K562 (cell line): ENCODE results near the gene PHEX. TPM values are rescaled to one million over a fixed set of nuclear protein-coding genes. Genes with fewer than 3 reads are reported as not detected.
"Not testable (repeated sequence)": the region's sequence is repeated elsewhere in the genome, so short reads cannot be mapped to it uniquely, and the experiment has no call there.

Experiments
- ATAC-seq: fragments of 200-7000 bp; cut with Tn5 transposase; 3 replicates; pipeline ENCODE4 v1.9.1; 2020; ENCODE audit warnings: moderate library complexity
- BruUV-seq: library from RNA; stranded (reverse); fragments of 400-500 nt; replicated peaks from 2 replicates; lab custom pipeline; 2021; lab: Mats Ljungman, UMichigan
- CTCF ChIA-PET: fragments of 300-600 bp; formaldehyde crosslinking; extraction: SDS; loops from one replicate; lab custom pipeline; 2021; ENCODE audit warnings: low intra/inter-chr PET ratio; lab: Yijun Ruan, JAX
- POLR2A ChIA-PET: fragments of 300-600, 350-650 bp; sonication (Branson Sonifier 250); formaldehyde crosslinking; extraction: SDS; loops from one replicate; lab custom pipeline; 2021; ENCODE audit warnings: antibody characterized with exemption, inconsistent platforms; lab: Yijun Ruan, JAX
- DNase-seq, 4 experiments: peaks; one replicate each; pipeline versions ENCODE4 v3.0.0 to v3.0.0-alpha.2; 2011 to 2018; ENCODE audit warnings: low spot score in 3 of 4, mixed read lengths in 3 of 4; ENCODE audit errors: extremely low read depth in 1 of 4
- FAIRE-seq: peaks from 2 replicates; lab custom pipeline; 2011; peaks lifted over from hg19 to GRCh38; lab: Jason Lieb, UNC
- H2AFZ ChIP-seq: 2 replicates; pipeline ENCODE4 v1.6.0; 2011; ENCODE audit warnings: low read depth, low read length, control low read depth, inconsistent platforms
- H3K27ac ChIP-seq: fragments of 200-600 bp; 3 replicates; pipeline ENCODE4 v1.8.0; 2011; ENCODE audit warnings: low read depth, mild to moderate bottlenecking, control low read depth, inconsistent platforms, low read length, moderate library complexity, mixed read lengths; ENCODE audit errors: extremely low read depth
- H3K27me3 ChIP-seq, 2 experiments: fragments of 300-600 bp in 1 of 2; 2 replicates in 1 of 2; 3 replicates in 1 of 2; pipeline versions ENCODE4 v1.6.0 to v1.8.0; 2011; ENCODE audit warnings: inconsistent platforms in 2 of 2, low read length in 2 of 2, mild to moderate bottlenecking in 1 of 2, mixed read lengths in 1 of 2, moderate library complexity in 1 of 2; ENCODE audit not compliant: control insufficient read depth in 2 of 2, insufficient read depth in 2 of 2
- H3K36me3 ChIP-seq: fragments of 300-600 bp; 3 replicates; pipeline ENCODE4 v1.8.0; 2011; ENCODE audit warnings: mild to moderate bottlenecking, low read length, inconsistent platforms; ENCODE audit not compliant: control insufficient read depth, insufficient read depth
- H3K4me1 ChIP-seq, 2 experiments: fragments of 200-600 bp in 1 of 2; replicated peaks in 1 of 2; 2 replicates in 1 of 2; 3 replicates in 1 of 2; pipeline versions ENCODE4 v1.5.1 to v1.8.0; 2011; ENCODE audit warnings: inconsistent platforms in 2 of 2, low read length in 2 of 2, mild to moderate bottlenecking in 1 of 2, mixed read lengths in 1 of 2, moderate library complexity in 1 of 2; ENCODE audit not compliant: control insufficient read depth in 2 of 2, insufficient read depth in 2 of 2
- H3K4me2 ChIP-seq: 2 replicates; pipeline ENCODE4 v1.6.1; 2011; ENCODE audit warnings: low read length, control low read depth, inconsistent platforms, mixed read lengths; ENCODE audit not compliant: insufficient read depth
- H3K4me3 ChIP-seq: fragments of 200-600 bp; sonication (generic), shearing (Covaris generic); 2 replicates; pipeline ENCODE4 v1.5.1; 2016; ENCODE audit warnings: control low read depth, inconsistent platforms
- H3K79me2 ChIP-seq: fragments of 200-600 bp; 3 replicates; pipeline ENCODE4 v1.8.0; 2011; ENCODE audit warnings: low read length, inconsistent platforms; ENCODE audit not compliant: control insufficient read depth, insufficient read depth
- H3K9ac ChIP-seq, 2 experiments: 2 replicates each; pipeline versions ENCODE4 v1.6.0 to v1.6.1; 2011; ENCODE audit warnings: low read depth in 2 of 2, low read length in 2 of 2, control low read depth in 1 of 2, inconsistent platforms in 1 of 2, mild to moderate bottlenecking in 1 of 2, mixed read lengths in 1 of 2; ENCODE audit not compliant: insufficient read depth in 1 of 2
- H3K9me1 ChIP-seq: one replicate; pipeline ENCODE4 v1.6.0; 2011; ENCODE audit warnings: inconsistent platforms, mild to moderate bottlenecking, low read length, moderate library complexity; ENCODE audit not compliant: control insufficient read depth, insufficient read depth
- H3K9me3 ChIP-seq: replicated peaks from 2 replicates; pipeline ENCODE4 v1.5.1; 2011; ENCODE audit warnings: low read depth, low read length, inconsistent platforms; ENCODE audit not compliant: control insufficient read depth, insufficient read depth
- H4K20me1 ChIP-seq: replicated peaks from 2 replicates; pipeline ENCODE4 v1.6.1; 2011; ENCODE audit warnings: low read length, inconsistent platforms, mixed read lengths; ENCODE audit not compliant: control insufficient read depth, insufficient read depth
- ADNP ChIP-seq: fragments of 200-800 bp; sonication (Bioruptor generic); IDR thresholded peaks from 2 replicates; pipeline ENCODE4 v1.6.1; 2016; ENCODE audit warnings: missing genetic modification characterization, missing compliant biosample characterization
- ATF7 ChIP-seq: fragments of 450-650 bp; IDR thresholded peaks from 2 replicates; pipeline ENCODE4 v1.7.1; 2014; ENCODE audit warnings: mild to moderate bottlenecking, moderate library complexity
- EHMT2 ChIP-seq: fragments of 450-650 bp; IDR thresholded peaks from 2 replicates; pipeline ENCODE4 v1.6.1; 2018; ENCODE audit warnings: antibody characterized with exemption
- NBN ChIP-seq: fragments of 450-650 bp; IDR thresholded peaks from 2 replicates; pipeline ENCODE4 v1.6.1; 2016; ENCODE audit warnings: low read depth, mild to moderate bottlenecking
- POLR2G ChIP-seq: fragments of 200-400 bp; formaldehyde crosslinking; IDR thresholded peaks from 2 replicates; pipeline ENCODE4 v1.6.1; 2017; ENCODE audit warnings: low read depth, mild to moderate bottlenecking, antibody characterized with exemption, low read length, moderate library complexity
- SMAD4 ChIP-seq: fragments of 250-450 bp; sonication (Bioruptor Pico); conservative IDR thresholded peaks from 2 replicates; pipeline ENCODE4 v1.8.0; 2021; ENCODE audit warnings: inconsistent platforms, mild to moderate bottlenecking, moderate library complexity
- SMARCE1 ChIP-seq: fragments of 450-650 bp; IDR thresholded peaks from 2 replicates; pipeline ENCODE4 v1.7.1; 2016; ENCODE audit warnings: mild to moderate bottlenecking
- ZNF431 ChIP-seq: sonication (generic); formaldehyde crosslinking; IDR thresholded peaks from 2 replicates; pipeline ENCODE4 v1.8.0; 2022; ENCODE audit warnings: mild to moderate bottlenecking, missing genetic modification reagents
- WGBS: fragments of 100-300 bp; shearing (Covaris generic); methylation state at CpG from one replicate; pipeline ENCODE4 v1.1.6; 2016; ENCODE audit warnings: low coverage, mixed read lengths; ENCODE audit not compliant: insufficient coverage; ENCODE audit errors: missing lambda C conversion rate; 5-methylcytosine and 5-hydroxymethylcytosine counted together
- in situ Hi-C: fragments of 300-500 bp; cut with MboI; formaldehyde crosslinking; loops from 4 replicates; pipeline ENCODE4 v1.15.0; 2018; ENCODE audit warnings: inconsistent platforms, mixed read lengths
- intact Hi-C: fragments of 100-400 bp; cut with micrococcal nuclease; formaldehyde crosslinking; loops from 2 replicates; pipeline ENCODE4 v1.14.2; 2022
- polyA plus RNA-seq, 8 experiments: library from polyadenylated mRNA; depleted of rRNA in 4 of 8; stranded (reverse) in 5 of 8; unstranded in 3 of 8; fragments of >200 nt; fragmentation: Nextera tagmentation in 2 of 8; fragmentation: Illumina TruSeq in 1 of 8; extraction: Ambion mirVana in 2 of 8; extraction: Trizol in 1 of 8; gene quantifications; 2 replicates each; pipeline versions ENCODE4 v1.2.1 to v1.2.3, GENCODE V29; 2011 to 2014; ENCODE audit warnings: inconsistent platforms in 1 of 8, missing spikeins in 1 of 8
- total RNA-seq, 7 experiments: library from RNA; depleted of rRNA in 6 of 7; stranded (reverse); fragments of >200 nt in 6 of 7; fragmentation: Illumina TruSeq in 2 of 7; extraction: Trizol in 2 of 7; gene quantifications; 2 replicates each; pipeline versions ENCODE4 v1.2.1 to v1.2.3, GENCODE V29; 2011 to 2021; ENCODE audit warnings: low replicate concordance in 1 of 7
- TF ChIP-seq, protein P1 (sequence below): sonication (generic); formaldehyde crosslinking; IDR thresholded peaks from 2 replicates; pipeline ENCODE4 v1.8.0; 2022; ENCODE audit warnings: mild to moderate bottlenecking, missing genetic modification reagents, borderline replicate concordance
- TF ChIP-seq, protein P2 (sequence below), 3 experiments: fragments of 200-800 bp in 1 of 3; fragments of 250-450 bp in 1 of 3; fragments of 450-650 bp in 1 of 3; sonication (Bioruptor Pico) in 1 of 3; sonication (Bioruptor generic) in 1 of 3; formaldehyde crosslinking in 1 of 3; IDR thresholded peaks; 2 replicates each; pipeline versions ENCODE4 v1.6.1 to v1.8.0; 2016 to 2022; ENCODE audit warnings: mild to moderate bottlenecking in 2 of 3, missing genetic modification characterization in 2 of 3, missing compliant biosample characterization in 1 of 3, moderate library complexity in 1 of 3

PHEX gene
- total and polyA plus RNA-seq, 9 of the 15 experiments (the other 6 are each of a cell fraction or from before 2014, with no cell fraction given) = 0.01 to 0.11 (median 0.04) TPM; not detected in 6

DNA sequence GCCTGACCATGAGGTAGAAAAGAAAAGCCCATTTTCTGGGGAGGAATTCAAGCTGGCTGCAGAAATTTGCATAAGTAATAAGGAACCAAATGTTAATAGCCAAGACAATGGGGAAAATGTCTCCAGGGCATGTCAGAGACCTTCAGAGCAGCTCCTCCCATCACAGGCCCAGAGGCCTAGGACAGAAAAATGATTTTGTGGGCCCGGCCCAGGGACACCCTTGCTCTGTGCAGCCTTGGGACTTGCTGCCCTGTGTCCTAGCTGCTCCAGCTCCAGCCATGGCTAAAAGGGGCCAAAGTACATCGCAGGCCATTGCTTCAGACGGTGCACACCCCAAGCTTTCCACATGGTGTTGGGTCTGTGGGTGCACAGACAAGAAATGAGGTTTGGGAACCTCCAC lies 257.1 kb downstream of the PHEX start:
- H3K27ac ChIP-seq, in situ Hi-C loops, H3K27me3 ChIP-seq, BruUV-seq, H3K79me2 ChIP-seq, H4K20me1 ChIP-seq, H3K9me1 ChIP-seq, POLR2A ChIA-PET, H3K36me3 ChIP-seq, H3K4me3 ChIP-seq, CTCF ChIA-PET, DNase-seq, H3K4me2 ChIP-seq, ATAC-seq, intact Hi-C loops, H3K4me1 ChIP-seq, H3K9me3 ChIP-seq, FAIRE-seq, H2AFZ ChIP-seq, H3K9ac ChIP-seq: not testable (repeated sequence)
- 0% methylated on average over 1 of the region's 3 CpGs for WGBS

DNA sequence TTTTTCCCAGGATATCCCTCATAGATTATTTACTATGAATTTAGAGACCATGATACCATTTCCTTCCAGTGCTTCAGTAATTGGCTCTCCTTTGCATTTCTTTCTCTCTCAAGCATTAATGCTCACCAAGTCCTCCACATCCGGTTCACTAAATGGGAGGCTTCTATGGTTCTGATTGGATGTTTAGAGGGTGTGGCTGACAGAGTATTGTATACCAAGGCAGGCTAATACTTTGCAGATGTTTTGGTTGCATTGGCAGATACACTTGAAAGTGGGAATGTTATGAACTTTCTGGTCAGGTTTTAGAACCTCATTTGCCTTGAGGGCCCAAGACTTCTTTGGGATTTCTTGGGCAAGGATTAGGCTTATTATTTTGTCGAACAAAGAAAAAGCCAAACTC lies 264.7 kb downstream of the PHEX start:
- TF ChIP-seq EHMT2 (no peak), ZNF431 (CRISPR knock-in tag) (no peak), SMARCE1 (no peak), SMAD4 (CRISPR knock-in tag) (no peak), POLR2G (no peak), ADNP (tag) (no peak), NBN (no peak), ATF7 (no peak)
- TF ChIP-seq, protein P1, sequence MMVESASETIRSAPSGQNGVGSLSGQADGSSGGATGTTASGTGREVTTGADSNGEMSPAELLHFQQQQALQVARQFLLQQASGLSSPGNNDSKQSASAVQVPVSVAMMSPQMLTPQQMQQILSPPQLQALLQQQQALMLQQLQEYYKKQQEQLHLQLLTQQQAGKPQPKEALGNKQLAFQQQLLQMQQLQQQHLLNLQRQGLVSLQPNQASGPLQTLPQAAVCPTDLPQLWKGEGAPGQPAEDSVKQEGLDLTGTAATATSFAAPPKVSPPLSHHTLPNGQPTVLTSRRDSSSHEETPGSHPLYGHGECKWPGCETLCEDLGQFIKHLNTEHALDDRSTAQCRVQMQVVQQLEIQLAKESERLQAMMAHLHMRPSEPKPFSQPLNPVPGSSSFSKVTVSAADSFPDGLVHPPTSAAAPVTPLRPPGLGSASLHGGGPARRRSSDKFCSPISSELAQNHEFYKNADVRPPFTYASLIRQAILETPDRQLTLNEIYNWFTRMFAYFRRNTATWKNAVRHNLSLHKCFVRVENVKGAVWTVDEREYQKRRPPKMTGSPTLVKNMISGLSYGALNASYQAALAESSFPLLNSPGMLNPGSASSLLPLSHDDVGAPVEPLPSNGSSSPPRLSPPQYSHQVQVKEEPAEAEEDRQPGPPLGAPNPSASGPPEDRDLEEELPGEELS (CRISPR knock-in tag) = no peak
- TF ChIP-seq, protein P2, sequence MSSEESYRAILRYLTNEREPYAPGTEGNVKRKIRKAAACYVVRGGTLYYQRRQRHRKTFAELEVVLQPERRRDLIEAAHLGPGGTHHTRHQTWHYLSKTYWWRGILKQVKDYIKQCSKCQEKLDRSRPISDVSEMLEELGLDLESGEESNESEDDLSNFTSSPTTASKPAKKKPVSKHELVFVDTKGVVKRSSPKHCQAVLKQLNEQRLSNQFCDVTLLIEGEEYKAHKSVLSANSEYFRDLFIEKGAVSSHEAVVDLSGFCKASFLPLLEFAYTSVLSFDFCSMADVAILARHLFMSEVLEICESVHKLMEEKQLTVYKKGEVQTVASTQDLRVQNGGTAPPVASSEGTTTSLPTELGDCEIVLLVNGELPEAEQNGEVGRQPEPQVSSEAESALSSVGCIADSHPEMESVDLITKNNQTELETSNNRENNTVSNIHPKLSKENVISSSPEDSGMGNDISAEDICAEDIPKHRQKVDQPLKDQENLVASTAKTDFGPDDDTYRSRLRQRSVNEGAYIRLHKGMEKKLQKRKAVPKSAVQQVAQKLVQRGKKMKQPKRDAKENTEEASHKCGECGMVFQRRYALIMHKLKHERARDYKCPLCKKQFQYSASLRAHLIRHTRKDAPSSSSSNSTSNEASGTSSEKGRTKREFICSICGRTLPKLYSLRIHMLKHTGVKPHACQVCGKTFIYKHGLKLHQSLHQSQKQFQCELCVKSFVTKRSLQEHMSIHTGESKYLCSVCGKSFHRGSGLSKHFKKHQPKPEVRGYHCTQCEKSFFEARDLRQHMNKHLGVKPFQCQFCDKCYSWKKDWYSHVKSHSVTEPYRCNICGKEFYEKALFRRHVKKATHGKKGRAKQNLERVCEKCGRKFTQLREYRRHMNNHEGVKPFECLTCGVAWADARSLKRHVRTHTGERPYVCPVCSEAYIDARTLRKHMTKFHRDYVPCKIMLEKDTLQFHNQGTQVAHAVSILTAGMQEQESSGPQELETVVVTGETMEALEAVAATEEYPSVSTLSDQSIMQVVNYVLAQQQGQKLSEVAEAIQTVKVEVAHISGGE (CRISPR knock-in tag; IDR thresholded peaks at IDR 0.05) = no peak
- H3K27ac ChIP-seq = no peak overlapping the region
- 0% methylated on average over 2 of the region's 2 CpGs for WGBS

More for the DNA sequence above, 264.7 kb downstream of the PHEX start:
- H3K27me3 ChIP-seq = no peaks in the 10 kb centered on the region
- no peak for FAIRE-seq
- POLR2A ChIA-PET = no interaction called here
- BruUV-seq = no TSS peak
- CTCF ChIA-PET = no interaction called here
- no peaks in the 10 kb centered on the region for H4K20me1 ChIP-seq
- H3K9me1 ChIP-seq = no peaks in the 10 kb centered on the region
- no peaks in the 10 kb centered on the region for H3K9me3 ChIP-seq
- H3K9ac ChIP-seq = no peak overlapping the region
- H2AFZ ChIP-seq = no peak overlapping the region
- no peaks in the 10 kb centered on the region for H3K36me3 ChIP-seq
- H3K4me2 ChIP-seq = no peak overlapping the region
- ATAC-seq = no peak
- no peaks in the 10 kb centered on the region for H3K79me2 ChIP-seq
- no peaks in the 10 kb centered on the region for H3K4me1 ChIP-seq
- in situ Hi-C loops = no loop called here
- no peak for DNase-seq
- intact Hi-C loops = no loop called here
- H3K4me3 ChIP-seq = no peak overlapping the region
